Sigmoid colon (tissue), 7 donors: ENCODE measurements around the gene ELFN1. TPM values are rescaled to one million over a fixed set of nuclear protein-coding genes. Genes with fewer than 3 reads are reported as not detected.

ENCODE experiments used
- DNase-seq: peaks from one replicate; pipeline ENCODE4 v3.0.0-alpha.2; 2019
- H3K27ac ChIP-seq, 4 donors: fragments of 200-600 bp; sonication (generic); one replicate each; pipeline ENCODE4 v1.5.1; 2016 to 2019; ENCODE audit warnings: mild to moderate bottlenecking in 1 of 4
- H3K27me3 ChIP-seq, 3 donors: fragments of 200-600 bp; sonication (generic); one replicate each; pipeline ENCODE4 v1.5.1; 2019; ENCODE audit warnings: mild to moderate bottlenecking in 1 of 3
- H3K36me3 ChIP-seq, 4 donors: fragments of 200-600 bp; sonication (generic); one replicate each; pipeline ENCODE4 v1.5.1; 2016 to 2019
- H3K4me1 ChIP-seq, 4 donors: fragments of 200-600 bp; sonication (generic); one replicate each; pipeline ENCODE4 v1.5.1; 2017 to 2019
- H3K4me3 ChIP-seq, 4 donors: fragments of 200-600 bp; sonication (generic); one replicate each; pipeline ENCODE4 v1.5.1; 2017 to 2019; ENCODE audit warnings: mild to moderate bottlenecking in 2 of 4, moderate library complexity in 1 of 4
- H3K9me3 ChIP-seq, 4 donors: fragments of 200-600 bp in 3 of 4; sonication (generic) in 3 of 4; one replicate each; pipeline versions ENCODE4 v1.5.1 to v1.6.1; 2013 to 2019
- CTCF ChIP-seq, 4 experiments: fragments of 450-650 bp in 3 of 4; fragments of 200-600 bp in 1 of 4; IDR thresholded peaks; one replicate each; pipeline ENCODE4 v1.5.1; 2016 to 2019; ENCODE audit warnings: antibody characterized with exemption in 4 of 4, mild to moderate bottlenecking in 3 of 4, moderate library complexity in 2 of 4
- EP300 ChIP-seq, 4 donors: sonication (generic); formaldehyde crosslinking; IDR thresholded peaks; one replicate each; pipeline ENCODE4 v1.6.1; 2017; ENCODE audit warnings: antibody characterized with exemption in 4 of 4
- POLR2A ChIP-seq, 2 donors: fragments of 450-650 bp; IDR thresholded peaks; one replicate each; pipeline ENCODE4 v1.6.1; 2016; ENCODE audit warnings: antibody characterized with exemption in 2 of 2, mild to moderate bottlenecking in 2 of 2, moderate library complexity in 2 of 2
- POLR2AphosphoS5 ChIP-seq, 4 donors: sonication (generic); formaldehyde crosslinking; IDR thresholded peaks; one replicate each; pipeline ENCODE4 v1.6.1; 2017; ENCODE audit warnings: antibody characterized with exemption in 4 of 4
- WGBS, 2 donors: extraction: QIAGEN DNeasy Blood & Tissue Kit; methylation state at CpG; one replicate each; pipeline ENCODE4 v1.1.7; 2013; 5-methylcytosine and 5-hydroxymethylcytosine counted together
- intact Hi-C: fragments of 100-400 bp; cut with DNase I; formaldehyde crosslinking; loops from one replicate; pipeline ENCODE4 v1.15.1; 2023
- polyA plus RNA-seq, 3 donors: library from polyadenylated mRNA; stranded (reverse); fragments of 200-250 nt; gene quantifications; one replicate each; pipeline ENCODE4 v1.2.3, GENCODE V29; 2013
- total RNA-seq, 4 donors: library from RNA; depleted of rRNA; stranded (reverse); fragments of >200 nt; gene quantifications; one replicate each; pipeline ENCODE4 v1.1.0, GENCODE V29; 2016
- donor health status: healthy with polysubstance abuse.
- donor health status: Bipolar disorder and iron deficiency.
- donor health status: healthy.

Gene ELFN1
- total and polyA plus RNA-seq, 7 donors = 0.33 to 0.83 (median 0.54) TPM; not detected in 2

DNA sequence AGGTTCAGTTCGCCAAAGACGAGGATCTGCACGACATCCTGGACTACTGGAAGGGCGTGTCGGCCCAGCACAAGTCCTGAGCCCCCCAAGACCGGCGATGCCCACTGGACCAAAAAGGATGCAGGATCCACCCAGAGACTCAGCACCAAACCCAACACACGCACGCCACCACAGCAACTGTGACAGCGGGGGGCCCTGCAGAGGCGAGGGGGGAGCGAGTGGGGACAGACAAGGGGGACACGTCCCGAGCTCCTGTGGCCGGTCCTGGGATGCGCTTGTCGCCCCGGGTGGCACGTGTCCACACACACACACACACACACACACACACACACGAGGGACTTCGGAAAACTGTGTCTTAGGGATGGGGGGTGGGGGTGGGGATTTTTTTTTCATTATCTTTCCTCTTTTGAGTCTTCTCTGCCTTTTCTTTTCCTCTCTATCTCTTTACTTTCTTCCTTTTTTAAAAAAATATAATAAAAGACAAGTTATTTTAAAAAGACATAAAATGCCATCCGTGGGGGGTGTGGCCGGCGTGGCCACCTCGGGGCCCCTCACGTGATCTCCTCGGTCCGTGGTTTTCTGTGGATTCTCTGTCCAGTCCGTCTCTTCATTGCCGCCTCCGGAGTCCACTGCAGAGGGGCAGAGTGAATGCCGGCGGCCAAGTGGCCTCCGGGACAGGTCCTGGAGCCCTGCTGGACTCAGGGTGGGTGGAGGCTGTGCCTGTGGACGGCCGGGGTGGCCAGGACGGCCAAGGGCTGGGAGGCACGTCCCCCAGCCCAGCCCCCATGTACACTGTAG, 77.1 kb downstream of the ELFN1 start:
- WGBS, 2 donors = 77 to 88% methylated on average over 38 of the region's 38 CpGs
- DNase-seq = no peak
- peaks cover 4 to 43% (median 21%) of the 10 kb centered on the region in 3 donors for H3K27me3 ChIP-seq

DNA sequence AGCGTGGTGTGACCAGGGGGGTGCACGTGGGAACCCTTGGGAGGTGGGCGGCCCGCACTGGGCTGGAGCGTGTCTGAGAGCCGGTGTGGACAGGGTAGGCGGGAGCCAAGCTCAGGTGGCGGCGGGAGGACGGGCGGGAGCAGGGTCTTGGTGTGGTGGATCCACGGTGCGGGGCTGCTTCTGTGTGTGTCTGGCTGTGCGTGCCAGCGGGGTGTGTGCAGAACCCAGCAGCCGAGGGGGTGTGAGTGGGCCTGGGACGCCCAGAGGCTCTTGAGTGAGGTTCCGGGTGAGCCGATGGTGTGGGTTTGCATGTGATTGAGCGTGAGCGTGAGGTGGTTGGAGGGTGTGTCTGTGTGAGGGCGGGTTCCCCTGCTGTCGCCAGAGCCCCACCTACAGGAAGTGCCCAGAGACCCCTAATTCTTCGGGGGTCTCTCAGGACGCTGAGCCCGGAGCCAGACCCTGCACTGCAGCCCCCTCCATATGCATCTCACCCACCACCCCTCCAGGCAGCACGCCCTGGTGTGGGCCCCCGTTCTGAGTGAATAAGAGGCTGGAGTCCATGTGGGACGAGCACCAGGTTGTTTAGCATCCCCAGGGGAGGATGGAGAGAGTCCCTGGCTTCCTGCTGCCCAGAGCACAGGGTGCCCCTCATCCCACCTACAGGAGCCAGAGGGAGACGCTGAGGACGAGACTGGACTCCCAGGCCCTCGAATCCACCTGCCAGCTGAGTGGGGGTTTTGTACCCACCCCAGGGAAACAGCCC, 78.2 kb downstream of the ELFN1 start:
- DNase-seq = no peak
- H3K27me3 ChIP-seq = peaks cover 4 to 32% (median 21%) of the 10 kb centered on the region in 3 donors
- H3K27ac ChIP-seq = no peak overlapping the region
- H3K36me3 ChIP-seq = no peaks in the 10 kb centered on the region
- H3K4me3 ChIP-seq = no peak overlapping the region
- no peaks in the 10 kb centered on the region for H3K9me3 ChIP-seq
- WGBS, 2 donors = 25 to 58% methylated on average over 32 of the region's 32 CpGs
- H3K4me1 ChIP-seq = no peaks in the 10 kb centered on the region
- intact Hi-C loops = no loop called here
- TF ChIP-seq CTCF (IDR thresholded peaks at IDR 0.05) (no peak), POLR2AphosphoS5 (IDR thresholded peaks at IDR 0.05) (no peak), POLR2A (IDR thresholded peaks at IDR 0.05) (no peak), EP300 (IDR thresholded peaks at IDR 0.05) (no peak)

More for the DNA sequence above, 77.1 kb downstream of the ELFN1 start:
- TF ChIP-seq EP300 (IDR thresholded peaks at IDR 0.05) = no peak
- no peak for TF ChIP-seq POLR2A (IDR thresholded peaks at IDR 0.05)
- Histone ChIP-seq H3K4me1 (peaks cover 0 to 6% (median 2%) of the 10 kb centered on the region in 4 donors), H3K36me3 (no peaks in the 10 kb centered on the region), H3K9me3 (no peaks in the 10 kb centered on the region), H3K27ac (no peak overlapping the region), H3K4me3 (no peak overlapping the region)
- intact Hi-C loops = no loop called here

- intact Hi-C loops = no loop called here
- Histone ChIP-seq H3K27me3 (peaks cover 4 to 27% (median 21%) of the 10 kb centered on the region in 3 donors), H3K4me3 (no peak overlapping the region), H3K27ac (no peak overlapping the region), H3K4me1 (no peaks in the 10 kb centered on the region), H3K9me3 (no peaks in the 10 kb centered on the region), H3K36me3 (no peaks in the 10 kb centered on the region)
- DNase-seq = no peak
- TF ChIP-seq CTCF (IDR thresholded peaks at IDR 0.05) (no peak), POLR2AphosphoS5 (IDR thresholded peaks at IDR 0.05) (no peak), EP300 (IDR thresholded peaks at IDR 0.05) (no peak), POLR2A (IDR thresholded peaks at IDR 0.05) (no peak)
- 10 to 23% methylated on average over 8 of the region's 8 CpGs for WGBS, 2 donors
Observed at GRCh38 chr7:1748839-1749173, 78.7 kb downstream of the ELFN1 start.

DNA sequence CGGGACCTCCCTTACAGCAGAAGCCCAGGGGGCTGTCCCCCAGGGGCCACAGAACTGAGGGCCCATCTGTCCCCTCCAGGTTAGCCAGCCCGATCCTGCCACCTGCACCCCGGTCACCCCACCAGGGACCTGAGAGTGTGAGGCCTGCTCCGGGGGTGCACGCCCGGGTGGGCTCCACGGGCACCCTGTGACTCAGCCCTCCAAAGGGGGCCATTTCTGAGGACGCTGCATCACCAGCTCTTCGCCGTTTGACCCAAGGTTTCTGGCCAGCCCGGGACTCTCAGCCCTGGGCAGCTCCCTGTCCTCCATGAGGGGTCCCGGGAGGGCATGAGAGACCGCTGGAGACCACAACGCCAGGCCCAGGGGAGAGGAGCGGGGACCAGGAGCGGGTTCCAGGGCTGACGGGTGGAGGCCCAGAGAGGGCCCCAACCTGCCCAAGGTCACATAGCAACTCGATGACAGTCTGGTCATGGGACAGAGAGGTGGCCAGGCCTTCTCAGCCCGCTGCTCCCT, 79.3 kb downstream of the ELFN1 start:
- Histone ChIP-seq H3K36me3 (no peaks in the 10 kb centered on the region), H3K27me3 (peaks cover 4 to 27% (median 21%) of the 10 kb centered on the region in 3 donors), H3K27ac (no peak overlapping the region), H3K4me1 (no peaks in the 10 kb centered on the region), H3K4me3 (no peak overlapping the region), H3K9me3 (no peaks in the 10 kb centered on the region)
- DNase-seq = peak; percentile 53
- 80 to 87% methylated on average over 19 of the region's 19 CpGs for WGBS, 2 donors
- intact Hi-C loops = no loop called here
- no peak for TF ChIP-seq POLR2AphosphoS5 (IDR thresholded peaks at IDR 0.05)
- no peak for TF ChIP-seq EP300 (IDR thresholded peaks at IDR 0.05)
- TF ChIP-seq POLR2A (IDR thresholded peaks at IDR 0.05) = no peak

DNA sequence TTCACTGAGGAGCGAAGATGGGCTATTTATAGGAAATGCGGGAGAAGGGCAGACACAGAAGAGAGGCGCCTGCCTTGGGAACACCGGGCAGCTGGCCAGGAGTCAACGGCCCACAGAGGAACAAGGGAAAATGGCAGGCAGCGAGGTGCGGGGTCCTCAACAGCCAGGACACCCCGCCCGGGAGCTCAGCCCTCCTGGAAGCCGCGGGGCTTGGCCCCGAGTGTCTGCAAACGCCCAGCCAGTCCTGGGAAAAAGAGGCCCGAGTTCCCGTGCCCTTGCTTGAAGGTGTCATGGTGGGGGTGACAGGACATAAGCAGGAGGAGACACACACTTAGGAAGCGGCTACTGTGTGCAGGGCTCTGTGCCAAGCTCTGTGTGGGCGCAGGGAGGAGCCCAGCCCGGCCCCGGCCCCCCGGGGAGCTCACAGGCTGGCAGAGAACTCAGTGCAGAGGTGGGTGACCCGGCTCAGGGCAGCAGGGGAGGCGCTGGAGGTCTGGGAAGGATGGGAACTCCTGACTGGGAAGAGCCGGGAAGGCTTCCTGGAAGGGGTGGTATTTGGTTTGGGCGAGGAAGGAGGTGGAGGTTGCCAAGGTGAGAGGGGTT, 79.9 kb downstream of the ELFN1 start:
- intact Hi-C loops = no loop called here
- H3K4me1 ChIP-seq = no peaks in the 10 kb centered on the region
- no peak overlapping the region for H3K27ac ChIP-seq
- peaks cover 4 to 27% (median 21%) of the 10 kb centered on the region in 3 donors for H3K27me3 ChIP-seq
- H3K9me3 ChIP-seq = no peaks in the 10 kb centered on the region
- H3K36me3 ChIP-seq = no peaks in the 10 kb centered on the region
- TF ChIP-seq CTCF (IDR thresholded peaks at IDR 0.05) (no peak), POLR2AphosphoS5 (IDR thresholded peaks at IDR 0.05) (no peak), EP300 (IDR thresholded peaks at IDR 0.05) (no peak), POLR2A (IDR thresholded peaks at IDR 0.05) (no peak)
- H3K4me3 ChIP-seq = no peak overlapping the region
- peak; percentile 54 for DNase-seq
- WGBS, 2 donors = 36 to 76% methylated on average over 24 of the region's 24 CpGs
